ENCODE measurements around the gene DPY19L3.
"Not testable (repeated sequence)": the region's sequence is repeated elsewhere in the genome, so short reads cannot be mapped to it uniquely, and the experiment has no call there.

Gene DPY19L3

GRCh38 chr19:32372726-32373517 lies 32.6 kb upstream of the DPY19L3 start:
- in situ Hi-C loops (cut with HindIII; ENCODE audit: low sequenced_read_pairs) = no loop called here
- no peak for DNase-seq (ENCODE audit: low read depth, low spot score)
- no peak overlapping the region for H3K4me3 ChIP-seq (ENCODE audit: low read depth, low read length)
- no peak for TF ChIP-seq CTCF (IDR thresholded peaks at IDR 0.05; ENCODE audit: low read depth, low read length)

GRCh38 chr19:32373585-32374295 lies 31.8 kb upstream of the DPY19L3 start:
- in situ Hi-C loops (cut with HindIII; ENCODE audit: low sequenced_read_pairs) = no loop called here
- H3K4me3 ChIP-seq (ENCODE audit: low read depth, low read length) = no peak overlapping the region
- DNase-seq (ENCODE audit: low read depth, low spot score) = peak; percentile 98

GRCh38 chr19:32374362-32374761 lies 31.2 kb upstream of the DPY19L3 start:
- H3K4me3 ChIP-seq (ENCODE audit: low read depth, low read length); DNase-seq (ENCODE audit: low read depth, low spot score); in situ Hi-C loops (cut with HindIII; ENCODE audit: low sequenced_read_pairs): not testable (repeated sequence)

More at GRCh38 chr19:32373585-32374295, 31.8 kb upstream of the DPY19L3 start:
- TF ChIP-seq CTCF (IDR thresholded peaks at IDR 0.05; ENCODE audit: low read depth, low read length) = no peak

GRCh38 chr19:32377088-32377487 lies 28.5 kb upstream of the DPY19L3 start:
- DNase-seq (ENCODE audit: low read depth, low spot score); in situ Hi-C loops (cut with HindIII; ENCODE audit: low sequenced_read_pairs); H3K4me3 ChIP-seq (ENCODE audit: low read depth, low read length): not testable (repeated sequence)
- peak; percentile 39 for TF ChIP-seq CTCF (IDR thresholded peaks at IDR 0.05; ENCODE audit: low read depth, low read length)

GRCh38 chr19:32380269-32380668 lies 25.3 kb upstream of the DPY19L3 start:
- TF ChIP-seq CTCF (IDR thresholded peaks at IDR 0.05; ENCODE audit: low read depth, low read length) = no peak
- no peak overlapping the region for H3K4me3 ChIP-seq (ENCODE audit: low read depth, low read length)
- DNase-seq (ENCODE audit: low read depth, low spot score) = no peak
- in situ Hi-C loops (cut with HindIII; ENCODE audit: low sequenced_read_pairs) = no loop called here

- TF ChIP-seq CTCF (IDR thresholded peaks at IDR 0.05; ENCODE audit: low read depth, low read length) = no peak
- DNase-seq (ENCODE audit: low read depth, low spot score) = peak; percentile 70
- in situ Hi-C loops (cut with HindIII; ENCODE audit: low sequenced_read_pairs) = no loop called here
- no peak overlapping the region for H3K4me3 ChIP-seq (ENCODE audit: low read depth, low read length)
Observed at GRCh38 chr19:32387701-32388392, 17.7 kb upstream of the DPY19L3 start.
